Naive thymus-derived CD4-positive, alpha-beta T cell (primary cell): ENCODE data around the gene SETD2. TPM values are rescaled to one million over a fixed set of nuclear protein-coding genes. Genes with fewer than 3 reads are reported as not detected.

Source experiments
- ATAC-seq: fragments of 150-1000 bp; cut with Tn5 transposase; 2 replicates; pipeline ENCODE4 v1.10.0; 2021; ENCODE audit warnings: mild to moderate bottlenecking, moderate library complexity
- CTCF ChIA-PET: fragments of 350-600 bp; sonication (Branson Sonifier 250); formaldehyde crosslinking; loops from one replicate; lab custom pipeline; 2021; ENCODE audit warnings: antibody characterized with exemption; lab: Charles Lee
- POLR2A ChIA-PET: fragments of 350-600 bp; sonication (Branson Sonifier 250); formaldehyde crosslinking; loops from one replicate; lab custom pipeline; 2021; ENCODE audit warnings: antibody characterized with exemption, inconsistent platforms; lab: Charles Lee
- DNase-seq, 9 donors: peaks; one replicate each; pipeline versions ENCODE4 v3.0.0 to v3.0.0-alpha.2; 2020 to 2022; ENCODE audit warnings: mixed read lengths in 1 of 9
- H3K27ac ChIP-seq: one replicate; pipeline ENCODE4 v1.7.0; 2013; ENCODE audit warnings: mild to moderate bottlenecking, low read depth, low read length, moderate library complexity
- H3K27me3 ChIP-seq, 2 donors: one replicate each; pipeline ENCODE4 v1.7.0; 2013; ENCODE audit warnings: low read length in 2 of 2, mild to moderate bottlenecking in 2 of 2, moderate library complexity in 2 of 2; ENCODE audit not compliant: control insufficient read depth in 2 of 2, insufficient read depth in 2 of 2
- H3K36me3 ChIP-seq, 3 experiments: 1 replicate in 2 of 3; 2 replicates in 1 of 3; pipeline ENCODE4 v1.7.0; 2013; ENCODE audit warnings: low read length in 3 of 3, mild to moderate bottlenecking in 3 of 3, moderate library complexity in 1 of 3; ENCODE audit not compliant: insufficient read depth in 3 of 3, control insufficient read depth in 2 of 3
- H3K4me1 ChIP-seq, 2 donors: one replicate each; pipeline ENCODE4 v1.7.0; 2013; ENCODE audit warnings: low read length in 2 of 2, mild to moderate bottlenecking in 2 of 2, moderate library complexity in 1 of 2; ENCODE audit not compliant: control insufficient read depth in 2 of 2, insufficient read depth in 2 of 2
- H3K4me3 ChIP-seq: 2 replicates; pipeline ENCODE4 v1.7.0; 2013; ENCODE audit warnings: mild to moderate bottlenecking, low read length
- H3K9me3 ChIP-seq, 3 experiments: 1 replicate in 2 of 3; 2 replicates in 1 of 3; pipeline ENCODE4 v1.7.0; 2013; ENCODE audit warnings: low read length in 3 of 3; ENCODE audit not compliant: control insufficient read depth in 2 of 3
- H3K27ac Mint-ChIP-seq, 9 donors: one replicate each; pipeline ENCODE4 v1.8.0; 2020 to 2022; ENCODE audit warnings: mixed read lengths in 9 of 9, mild to moderate bottlenecking in 8 of 9, moderate library complexity in 5 of 9, inconsistent platforms in 2 of 9
- H3K27me3 Mint-ChIP-seq, 5 donors: one replicate each; pipeline ENCODE4 v1.8.0; 2021 to 2022; ENCODE audit warnings: mixed read lengths in 5 of 5, mild to moderate bottlenecking in 1 of 5
- H3K36me3 Mint-ChIP-seq, 5 donors: one replicate each; pipeline ENCODE4 v1.8.0; 2020 to 2022; ENCODE audit warnings: mixed read lengths in 5 of 5, mild to moderate bottlenecking in 3 of 5, inconsistent platforms in 1 of 5
- H3K4me1 Mint-ChIP-seq, 7 donors: one replicate each; pipeline ENCODE4 v1.8.0; 2020 to 2022; ENCODE audit warnings: mixed read lengths in 7 of 7, mild to moderate bottlenecking in 3 of 7, inconsistent platforms in 1 of 7
- H3K4me3 Mint-ChIP-seq, 10 donors: one replicate each; pipeline ENCODE4 v1.8.0; 2020 to 2022; ENCODE audit warnings: mild to moderate bottlenecking in 10 of 10, mixed read lengths in 10 of 10, moderate library complexity in 6 of 10, inconsistent platforms in 2 of 10
- H3K9me3 Mint-ChIP-seq, 11 donors: one replicate each; pipeline ENCODE4 v1.8.0; 2020 to 2022; ENCODE audit warnings: mixed read lengths in 11 of 11, mild to moderate bottlenecking in 4 of 11, inconsistent platforms in 1 of 11, moderate library complexity in 1 of 11
- intact Hi-C, 2 donors: fragments of 100-400 bp; cut with micrococcal nuclease; formaldehyde crosslinking; loops; one replicate each; pipeline ENCODE4 v1.15.1; 2023
- polyA plus RNA-seq, 2 donors: library from polyadenylated mRNA; unstranded; fragments of 300-500 nt; fragmentation: Illumina TruSeq; gene quantifications; one replicate each; pipeline ENCODE4 v1.2.3, GENCODE V29; 2021
- total RNA-seq, 6 experiments: library from RNA in 5 of 6; stranded (reverse) in 5 of 6; gene quantifications; 1 replicate in 5 of 6; 2 replicates in 1 of 6; pipeline ENCODE4 v1.2.3 and lab custom pipeline; 2021 to 2026

Gene SETD2
- total and polyA plus RNA-seq, 7 experiments from 2014 or later: 11.0 to 77.3 (median 70.0) TPM

DNA sequence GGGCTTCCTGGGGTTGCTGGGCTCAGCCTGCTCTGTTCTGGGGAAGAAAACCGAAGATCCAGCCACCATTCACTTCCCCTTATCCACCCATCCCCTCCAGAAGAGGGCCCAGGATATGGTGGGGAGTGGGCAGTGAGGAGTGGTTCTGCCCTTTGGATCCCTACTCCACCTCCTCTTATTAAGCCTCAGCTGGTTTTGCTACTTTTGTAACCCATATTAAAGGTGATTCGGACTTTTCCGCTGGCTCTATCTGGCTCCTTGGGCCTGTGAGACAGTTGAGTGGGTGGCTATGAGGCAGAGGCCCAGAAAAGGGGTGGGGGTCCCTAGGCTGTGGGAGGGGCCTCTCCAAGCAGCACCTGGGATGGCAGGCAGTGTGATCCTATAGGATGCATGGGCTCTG is 150.7 kb downstream of the SETD2 start:
- DNase-seq (no peak), ATAC-seq (no peak)
- Mint-ChIP-seq H3K36me3 (peaks cover 0 to 21% (median 7%) of the 10 kb centered on the region in 5 donors), H3K4me1 (peaks cover 20 to 50% (median 22%) of the 10 kb centered on the region in 7 donors), H3K27ac (peak overlapping the region in 7 of 9 donors; percentile 31 to 80 (median 57)), H3K4me3 (no peak overlapping the region), H3K27me3 (no peaks in the 10 kb centered on the region), H3K9me3 (peaks cover 0 to 1% (median 0%) of the 10 kb centered on the region in 11 donors)
- H3K4me1 ChIP-seq: peaks cover 7 to 18% of the 10 kb centered on the region in 2 donors
- no peak overlapping the region for H3K4me3 ChIP-seq
- H3K9me3 ChIP-seq: no peaks in the 10 kb centered on the region
- POLR2A ChIA-PET: no interaction called here
- CTCF ChIA-PET: no interaction called here
- no peak overlapping the region for H3K27ac ChIP-seq
- H3K27me3 ChIP-seq: no peaks in the 10 kb centered on the region
- intact Hi-C loops: no loop called here
- peaks cover 3 to 30% (median 5%) of the 10 kb centered on the region in 3 experiments for H3K36me3 ChIP-seq

DNA sequence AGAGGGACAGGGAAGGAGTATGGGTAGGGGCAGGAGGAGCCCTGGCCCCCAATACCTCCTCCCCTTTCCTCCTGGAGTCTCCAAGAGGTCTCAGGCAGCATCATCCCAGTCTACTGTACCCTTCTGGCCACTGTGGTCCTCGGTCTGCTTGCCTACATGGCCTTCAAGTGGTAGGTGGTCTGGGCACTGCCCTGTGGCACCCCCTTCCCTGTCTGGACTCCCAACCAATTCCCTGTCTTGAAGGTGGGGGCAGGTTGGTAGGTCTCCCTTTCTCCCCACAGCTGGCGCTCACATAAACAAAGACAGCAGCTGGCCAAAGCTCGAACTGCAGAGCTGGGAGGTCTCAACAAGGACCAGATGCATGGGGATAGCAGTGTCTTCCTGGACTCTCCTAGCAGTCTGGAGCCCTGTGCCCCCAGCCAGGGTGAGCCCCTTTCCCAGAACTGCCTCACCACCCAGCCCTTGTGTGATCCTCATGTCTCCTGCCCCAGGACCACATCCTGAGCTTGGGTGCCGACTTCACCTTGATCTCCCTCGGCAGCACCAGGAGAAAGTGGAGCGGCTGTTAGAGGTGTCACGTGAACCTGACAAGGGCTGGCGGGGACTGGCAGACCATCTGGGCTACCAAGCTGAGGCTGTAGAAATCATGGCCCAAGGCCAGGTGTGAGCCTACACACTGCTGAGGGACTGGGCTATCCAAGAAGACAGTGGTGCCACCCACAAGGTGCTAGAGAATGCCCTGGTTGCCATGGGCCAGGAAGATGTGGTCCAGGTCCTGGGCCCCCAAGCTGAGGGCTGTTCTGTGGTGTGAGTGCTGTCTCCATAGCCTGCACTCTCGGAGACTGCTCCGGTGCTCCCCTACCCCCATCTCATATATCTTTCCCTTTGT is 151.3 kb downstream of the SETD2 start:
- H3K27me3 Mint-ChIP-seq: no peaks in the 10 kb centered on the region
- peak overlapping the region in 7 of 9 donors; percentile 16 to 80 (median 75) for H3K27ac Mint-ChIP-seq
- CTCF ChIA-PET: no interaction called here
- H3K4me1 ChIP-seq: peaks cover 6 to 12% of the 10 kb centered on the region in 2 donors
- H3K36me3 ChIP-seq: peaks cover 3 to 23% (median 5%) of the 10 kb centered on the region in 3 experiments
- H3K27ac ChIP-seq: no peak overlapping the region
- ATAC-seq (no peak), DNase-seq (no peak)
- intact Hi-C loops: no loop called here
- H3K4me1 Mint-ChIP-seq: peaks cover 13 to 43% (median 16%) of the 10 kb centered on the region in 7 donors
- H3K9me3 ChIP-seq: no peaks in the 10 kb centered on the region
- peaks cover 0 to 18% (median 7%) of the 10 kb centered on the region in 5 donors for H3K36me3 Mint-ChIP-seq
- H3K27me3 ChIP-seq: no peaks in the 10 kb centered on the region
- POLR2A ChIA-PET: interaction anchor here (1.2 kb wide), 1 partner anchor 8 kb away, joined by 3 read pairs; no protein-coding TSS in a partner anchor
- no peak overlapping the region for H3K4me3 ChIP-seq
- H3K9me3 Mint-ChIP-seq: peaks cover 0 to 1% (median 0%) of the 10 kb centered on the region in 11 donors
- H3K4me3 Mint-ChIP-seq: no peak overlapping the region

DNA sequence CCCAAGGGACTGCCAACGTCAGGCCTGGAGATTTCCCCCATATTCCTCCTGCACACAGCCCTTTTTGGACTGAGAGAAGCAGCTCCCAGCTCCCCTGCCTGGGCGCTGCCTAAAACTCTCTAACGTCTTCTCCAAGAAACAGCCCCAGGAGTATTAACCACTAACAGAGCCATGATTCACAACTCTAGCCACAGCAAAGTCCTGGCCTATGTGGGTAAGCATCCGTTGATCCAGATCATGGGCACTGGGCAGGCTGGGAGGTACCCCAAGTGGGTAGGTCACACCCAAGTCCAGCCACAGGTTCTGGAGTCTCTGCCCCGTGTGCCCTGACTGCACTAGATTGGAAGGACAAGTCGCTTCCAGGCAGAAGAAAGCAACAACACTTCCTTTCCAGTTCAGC is 152.5 kb downstream of the SETD2 start:
- ChIA-PET POLR2A (interaction anchor here (0.6 to 3.1 kb wide), 4 partner anchors 9 to 72 kb away, joined by 3 to 17 read pairs (median 3); partner anchors contain the start of gene NBEAL2), CTCF (no interaction called here)
- Mint-ChIP-seq H3K4me3 (peak overlapping the region in 4 of 10 donors; percentile 10 to 82 (median 20)), H3K27ac (peak overlapping the region; percentile 30 to 92 (median 74)), H3K36me3 (peaks cover 0 to 9% (median 9%) of the 10 kb centered on the region in 5 donors), H3K9me3 (peaks cover 0 to 1% (median 0%) of the 10 kb centered on the region in 11 donors), H3K27me3 (no peaks in the 10 kb centered on the region), H3K4me1 (peaks cover 5 to 31% (median 9%) of the 10 kb centered on the region in 7 donors)
- H3K36me3 ChIP-seq: peaks cover 0 to 21% (median 6%) of the 10 kb centered on the region in 3 experiments
- intact Hi-C loops: no loop called here
- DNase-seq: no peak
- peak overlapping the region; percentile 10 for H3K27ac ChIP-seq
- no peaks in the 10 kb centered on the region for H3K27me3 ChIP-seq
- H3K4me3 ChIP-seq: no peak overlapping the region
- no peak for ATAC-seq
- peaks cover 0 to 3% of the 10 kb centered on the region in 2 donors for H3K4me1 ChIP-seq
- H3K9me3 ChIP-seq: no peaks in the 10 kb centered on the region

- H3K36me3 ChIP-seq: peaks cover 0 to 21% (median 11%) of the 10 kb centered on the region in 3 experiments
- Mint-ChIP-seq H3K27ac (peak overlapping the region; percentile 39 to 92 (median 76)), H3K36me3 (peaks cover 0 to 9% (median 7%) of the 10 kb centered on the region in 5 donors), H3K27me3 (no peaks in the 10 kb centered on the region), H3K9me3 (peaks cover 0 to 1% (median 0%) of the 10 kb centered on the region in 11 donors), H3K4me1 (peaks cover 5 to 28% (median 9%) of the 10 kb centered on the region in 7 donors), H3K4me3 (peak overlapping the region in 9 of 10 donors; percentile 18 to 82 (median 64))
- POLR2A ChIA-PET: interaction anchor here (0.6 to 3.1 kb wide), 3 partner anchors 12 to 72 kb away, joined by 3 to 17 read pairs (median 3); partner anchors contain the start of gene NBEAL2
- no peak for ATAC-seq
- intact Hi-C loops: no loop called here
- H3K4me1 ChIP-seq: peaks cover 0 to under 1% of the 10 kb centered on the region in 2 donors
- H3K27me3 ChIP-seq: no peaks in the 10 kb centered on the region
- peak overlapping the region; percentile 10 for H3K27ac ChIP-seq
- H3K4me3 ChIP-seq: no peak overlapping the region
- no peaks in the 10 kb centered on the region for H3K9me3 ChIP-seq
- no peak for DNase-seq
- CTCF ChIA-PET: no interaction called here
Measured at GRCh38 chr3:47010910-47011309, 153.0 kb downstream of the SETD2 start.

GRCh38 chr3:47010111-47010712 is 153.7 kb downstream of the SETD2 start:
- Histone ChIP-seq H3K27ac (peak overlapping the region; percentile 73), H3K36me3 (peaks cover 0 to 27% (median 12%) of the 10 kb centered on the region in 3 experiments), H3K9me3 (no peaks in the 10 kb centered on the region), H3K4me1 (no peaks in the 10 kb centered on the region), H3K27me3 (no peaks in the 10 kb centered on the region), H3K4me3 (no peak overlapping the region)
- Mint-ChIP-seq H3K4me3 (peak overlapping the region; percentile 25 to 86 (median 75)), H3K4me1 (peaks cover 5 to 25% (median 7%) of the 10 kb centered on the region in 7 donors), H3K27me3 (no peaks in the 10 kb centered on the region), H3K27ac (peak overlapping the region; percentile 40 to 87 (median 77)), H3K36me3 (peaks cover 0 to 11% (median 6%) of the 10 kb centered on the region in 5 donors), H3K9me3 (peaks cover 0 to 1% (median 0%) of the 10 kb centered on the region in 11 donors)
- no peak for ATAC-seq
- ChIA-PET CTCF (no interaction called here), POLR2A (interaction anchor here (1.2 to 3.1 kb wide), 2 partner anchors 13 to 31 kb away, joined by 3 to 17 read pairs; partner anchors contain the start of gene NBEAL2)
- intact Hi-C loops: no loop called here
- no peak for DNase-seq
